ENCODE results near the gene CCDC43. TPM values are rescaled to one million over a fixed set of nuclear protein-coding genes. Genes with fewer than 3 reads are reported as not detected.
"Not testable (repeated sequence)": the region's sequence is repeated elsewhere in the genome, so short reads cannot be mapped to it uniquely, and the experiment has no call there.

CCDC43 gene
- total RNA-seq, 2 experiments from 2014 or later: 34.4 to 36.7 TPM

- Mint-ChIP-seq H3K27me3 (peaks cover 55% of the 10 kb centered on the region), H3K4me1 (peaks cover 2% of the 10 kb centered on the region), H3K27ac (no peak overlapping the region), H3K4me3 (no peak overlapping the region), H3K9me3 (peaks cover 3% of the 10 kb centered on the region), H3K36me3 (no peaks in the 10 kb centered on the region)
- no peak for DNase-seq
Measured at GRCh38 chr17:44651228-44651627, 38.3 kb downstream of the CCDC43 start.

- Mint-ChIP-seq H3K36me3 (no peaks in the 10 kb centered on the region), H3K27me3 (peaks cover 50% of the 10 kb centered on the region), H3K4me1 (no peaks in the 10 kb centered on the region), H3K27ac (no peak overlapping the region), H3K4me3 (no peak overlapping the region), H3K9me3 (no peaks in the 10 kb centered on the region)
- DNase-seq: no peak
Measured at GRCh38 chr17:44648963-44649362, 40.6 kb downstream of the CCDC43 start.

- Mint-ChIP-seq H3K36me3 (no peaks in the 10 kb centered on the region), H3K4me1 (no peaks in the 10 kb centered on the region), H3K9me3 (no peaks in the 10 kb centered on the region), H3K27me3 (peaks cover 51% of the 10 kb centered on the region), H3K4me3 (no peak overlapping the region), H3K27ac (no peak overlapping the region)
- no peak for DNase-seq
Measured at GRCh38 chr17:44647736-44648135, 41.8 kb downstream of the CCDC43 start.

- no peak overlapping the region for H3K4me3 Mint-ChIP-seq
- DNase-seq: no peak
- H3K4me1 Mint-ChIP-seq: no peaks in the 10 kb centered on the region
- peaks cover 60% of the 10 kb centered on the region for H3K27me3 Mint-ChIP-seq
- H3K27ac Mint-ChIP-seq: no peak overlapping the region
- no peaks in the 10 kb centered on the region for H3K9me3 Mint-ChIP-seq
- no peaks in the 10 kb centered on the region for H3K36me3 Mint-ChIP-seq
Measured at GRCh38 chr17:44646280-44646679, 43.3 kb downstream of the CCDC43 start.

GRCh38 chr17:44645341-44645740, 44.2 kb downstream of the CCDC43 start:
- Mint-ChIP-seq H3K36me3 (no peaks in the 10 kb centered on the region), H3K9me3 (no peaks in the 10 kb centered on the region), H3K27me3 (peaks cover 53% of the 10 kb centered on the region), H3K27ac (no peak overlapping the region), H3K4me1 (no peaks in the 10 kb centered on the region), H3K4me3 (no peak overlapping the region)
- DNase-seq: no peak

GRCh38 chr17:44642834-44643233, 46.7 kb downstream of the CCDC43 start:
- Mint-ChIP-seq H3K9me3 (no peaks in the 10 kb centered on the region), H3K4me3 (no peak overlapping the region), H3K27ac (no peak overlapping the region), H3K4me1 (no peaks in the 10 kb centered on the region), H3K27me3 (peaks cover 47% of the 10 kb centered on the region), H3K36me3 (no peaks in the 10 kb centered on the region)
- no peak for DNase-seq

- Mint-ChIP-seq H3K4me1 (no peaks in the 10 kb centered on the region), H3K27me3 (peaks cover 16% of the 10 kb centered on the region), H3K4me3 (no peak overlapping the region), H3K9me3 (no peaks in the 10 kb centered on the region), H3K27ac (no peak overlapping the region), H3K36me3 (no peaks in the 10 kb centered on the region)
- DNase-seq: no peak
Measured at GRCh38 chr17:44637066-44637465, 52.5 kb downstream of the CCDC43 start.

GRCh38 chr17:44636562-44636961, 53.0 kb downstream of the CCDC43 start:
- H3K27me3 Mint-ChIP-seq: peaks cover 11% of the 10 kb centered on the region
- no peaks in the 10 kb centered on the region for H3K36me3 Mint-ChIP-seq
- no peak for DNase-seq
- no peaks in the 10 kb centered on the region for H3K4me1 Mint-ChIP-seq
- no peak overlapping the region for H3K27ac Mint-ChIP-seq
- no peaks in the 10 kb centered on the region for H3K9me3 Mint-ChIP-seq
- no peak overlapping the region for H3K4me3 Mint-ChIP-seq

- not testable (repeated sequence) for H3K36me3 Mint-ChIP-seq, H3K4me3 Mint-ChIP-seq, H3K27ac Mint-ChIP-seq, H3K4me1 Mint-ChIP-seq, H3K27me3 Mint-ChIP-seq, DNase-seq, H3K9me3 Mint-ChIP-seq
Measured at GRCh38 chr17:44634401-44634800, 55.2 kb downstream of the CCDC43 start.

GRCh38 chr17:44633998-44634397, 55.6 kb downstream of the CCDC43 start:
- no peak overlapping the region for H3K27ac Mint-ChIP-seq
- H3K4me3 Mint-ChIP-seq: no peak overlapping the region
- no peak for DNase-seq
- no peaks in the 10 kb centered on the region for H3K4me1 Mint-ChIP-seq
- H3K36me3 Mint-ChIP-seq: no peaks in the 10 kb centered on the region
- H3K9me3 Mint-ChIP-seq: no peaks in the 10 kb centered on the region
- H3K27me3 Mint-ChIP-seq: peaks cover 7% of the 10 kb centered on the region

- Mint-ChIP-seq H3K27me3 (peaks cover 8% of the 10 kb centered on the region), H3K9me3 (no peaks in the 10 kb centered on the region), H3K36me3 (no peaks in the 10 kb centered on the region), H3K4me1 (no peaks in the 10 kb centered on the region), H3K4me3 (no peak overlapping the region), H3K27ac (no peak overlapping the region)
- DNase-seq: no peak
Measured at GRCh38 chr17:44630703-44631102, 58.9 kb downstream of the CCDC43 start.

- no peak overlapping the region for H3K27ac Mint-ChIP-seq
- no peaks in the 10 kb centered on the region for H3K9me3 Mint-ChIP-seq
- no peak overlapping the region for H3K4me3 Mint-ChIP-seq
- H3K27me3 Mint-ChIP-seq: peaks cover 8% of the 10 kb centered on the region
- H3K36me3 Mint-ChIP-seq: no peaks in the 10 kb centered on the region
- no peaks in the 10 kb centered on the region for H3K4me1 Mint-ChIP-seq
- no peak for DNase-seq
Measured at GRCh38 chr17:44629314-44629713, 60.3 kb downstream of the CCDC43 start.

GRCh38 chr17:44628243-44629188, 61.1 kb downstream of the CCDC43 start:
- peaks cover 8% of the 10 kb centered on the region for H3K27me3 Mint-ChIP-seq
- H3K4me1 Mint-ChIP-seq: no peaks in the 10 kb centered on the region
- H3K36me3 Mint-ChIP-seq: no peaks in the 10 kb centered on the region
- no peak overlapping the region for H3K27ac Mint-ChIP-seq
- H3K4me3 Mint-ChIP-seq: no peak overlapping the region
- H3K9me3 Mint-ChIP-seq: no peaks in the 10 kb centered on the region
- no peak for DNase-seq

- Mint-ChIP-seq H3K36me3 (no peaks in the 10 kb centered on the region), H3K27me3 (peaks cover 8% of the 10 kb centered on the region), H3K4me3 (no peak overlapping the region), H3K27ac (no peak overlapping the region), H3K9me3 (no peaks in the 10 kb centered on the region), H3K4me1 (no peaks in the 10 kb centered on the region)
- DNase-seq: no peak
Measured at GRCh38 chr17:44627513-44628242, 61.9 kb downstream of the CCDC43 start.

Data from activated naive CD8-positive, alpha-beta T cell treated with anti-CD3 and anti-CD28 coated beads for 36 hours (primary cell).